ENCODE measurements around the gene PSTPIP1. TPM values are rescaled to one million over a fixed set of nuclear protein-coding genes. Genes with fewer than 3 reads are reported as not detected.
A peak's percentile ranks its signal among the peaks of the same experiment; 100 is the strongest.

PSTPIP1 gene
- total RNA-seq, 4 donors from 2014 or later = 7.7 to 11.8 (median 8.1) TPM

DNA sequence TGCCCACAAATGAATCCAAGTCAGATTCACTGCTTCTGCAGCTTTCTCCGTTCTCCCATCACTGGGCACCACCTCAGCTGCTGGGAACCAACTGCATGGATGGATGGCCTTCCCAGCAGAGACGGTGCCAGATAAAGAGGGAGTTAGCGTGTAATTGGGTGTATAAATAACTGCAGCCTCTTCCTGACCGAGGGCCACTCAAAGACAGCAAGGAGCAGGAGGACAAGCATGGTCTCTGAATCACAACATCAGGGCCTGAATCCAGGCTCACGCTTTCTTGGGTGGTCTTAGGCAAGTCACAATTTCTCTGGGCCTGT is 44.2 kb downstream of the PSTPIP1 start:
- TF ChIP-seq POLR2A (IDR thresholded peaks at IDR 0.05; ENCODE audit: low read depth) (no peak), POLR2AphosphoS5 (IDR thresholded peaks at IDR 0.05) (no peak)
- no peaks in the 10 kb centered on the region for H3K27me3 ChIP-seq
- intact Hi-C loops (cut with DNase I) = no loop called here
- WGBS = 88% methylated on average over 5 of the region's 5 CpGs
- H3K36me3 ChIP-seq = peaks cover 0 to 57% (median 31%) of the 10 kb centered on the region in 4 donors
- DNase-seq (ENCODE audit: extremely low spot score) = no peak
- H3K4me3 ChIP-seq = no peak overlapping the region
- peaks cover 0 to 17% (median 1%) of the 10 kb centered on the region in 4 donors for H3K4me1 ChIP-seq
- no peak overlapping the region for H3K27ac ChIP-seq (replicated peaks in 1 of 4)
- no peaks in the 10 kb centered on the region for H3K9me3 ChIP-seq

DNA sequence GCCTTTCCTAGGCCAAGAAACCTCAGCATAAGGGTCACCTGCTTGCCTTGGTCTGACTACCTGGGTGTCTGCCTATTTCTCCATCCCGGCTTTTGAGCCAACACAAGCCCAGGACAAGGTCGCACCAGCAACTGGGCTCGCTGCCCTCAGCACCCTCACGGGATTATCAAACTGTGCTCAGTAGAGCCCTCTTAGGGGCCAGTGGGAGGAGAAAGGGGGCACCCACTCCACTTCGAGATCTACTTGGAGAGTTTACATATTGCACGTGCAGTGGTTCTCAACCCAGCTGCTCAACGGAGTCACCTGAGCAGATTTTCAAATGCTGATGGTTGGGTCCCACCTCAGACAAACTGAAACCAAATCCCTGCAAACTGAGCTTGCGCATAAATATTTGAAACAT is 44.9 kb downstream of the PSTPIP1 start:
- H3K4me3 ChIP-seq = no peak overlapping the region
- H3K27ac ChIP-seq (replicated peaks in 1 of 4) = no peak overlapping the region
- H3K27me3 ChIP-seq = no peaks in the 10 kb centered on the region
- intact Hi-C loops (cut with DNase I) = no loop called here
- TF ChIP-seq, protein P1, sequence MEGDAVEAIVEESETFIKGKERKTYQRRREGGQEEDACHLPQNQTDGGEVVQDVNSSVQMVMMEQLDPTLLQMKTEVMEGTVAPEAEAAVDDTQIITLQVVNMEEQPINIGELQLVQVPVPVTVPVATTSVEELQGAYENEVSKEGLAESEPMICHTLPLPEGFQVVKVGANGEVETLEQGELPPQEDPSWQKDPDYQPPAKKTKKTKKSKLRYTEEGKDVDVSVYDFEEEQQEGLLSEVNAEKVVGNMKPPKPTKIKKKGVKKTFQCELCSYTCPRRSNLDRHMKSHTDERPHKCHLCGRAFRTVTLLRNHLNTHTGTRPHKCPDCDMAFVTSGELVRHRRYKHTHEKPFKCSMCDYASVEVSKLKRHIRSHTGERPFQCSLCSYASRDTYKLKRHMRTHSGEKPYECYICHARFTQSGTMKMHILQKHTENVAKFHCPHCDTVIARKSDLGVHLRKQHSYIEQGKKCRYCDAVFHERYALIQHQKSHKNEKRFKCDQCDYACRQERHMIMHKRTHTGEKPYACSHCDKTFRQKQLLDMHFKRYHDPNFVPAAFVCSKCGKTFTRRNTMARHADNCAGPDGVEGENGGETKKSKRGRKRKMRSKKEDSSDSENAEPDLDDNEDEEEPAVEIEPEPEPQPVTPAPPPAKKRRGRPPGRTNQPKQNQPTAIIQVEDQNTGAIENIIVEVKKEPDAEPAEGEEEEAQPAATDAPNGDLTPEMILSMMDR (IDR thresholded peaks at IDR 0.05) = no peak
- no peak for TF ChIP-seq EP300 (IDR thresholded peaks at IDR 0.05)
- no peak for TF ChIP-seq POLR2A (IDR thresholded peaks at IDR 0.05; ENCODE audit: low read depth)
- TF ChIP-seq POLR2AphosphoS5 (IDR thresholded peaks at IDR 0.05) = no peak
- 97% methylated on average over 8 of the region's 8 CpGs for WGBS
- DNase-seq (ENCODE audit: extremely low spot score) = no peak
- no peaks in the 10 kb centered on the region for H3K9me3 ChIP-seq
- H3K4me1 ChIP-seq = peaks cover 6 to 22% (median 8%) of the 10 kb centered on the region in 4 donors
- H3K36me3 ChIP-seq = peaks cover 0 to 64% (median 35%) of the 10 kb centered on the region in 4 donors

DNA sequence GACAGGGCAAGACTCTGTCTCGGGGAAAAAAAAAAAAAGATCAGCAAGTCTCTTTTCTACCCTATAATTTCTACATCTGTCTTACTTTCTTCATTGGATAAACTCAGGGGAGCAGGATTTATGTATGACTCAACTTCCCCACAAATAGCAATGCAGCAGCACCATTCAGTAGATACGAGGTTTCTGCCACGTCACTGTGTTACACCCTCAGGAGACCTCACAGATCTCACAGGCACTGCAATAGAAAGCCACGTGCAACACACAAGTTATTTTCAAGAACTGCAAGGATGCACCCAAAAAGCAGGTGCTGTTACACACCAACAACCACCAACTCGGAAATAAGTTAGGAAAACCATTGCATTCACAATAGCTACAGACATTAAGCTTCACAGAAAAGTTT is 45.7 kb downstream of the PSTPIP1 start:
- peak; percentile 74 for DNase-seq (ENCODE audit: extremely low spot score)
- Histone ChIP-seq H3K4me1 (peaks cover 6 to 18% (median 10%) of the 10 kb centered on the region in 4 donors), H3K9me3 (no peaks in the 10 kb centered on the region), H3K27me3 (no peaks in the 10 kb centered on the region), H3K27ac (replicated peaks in 1 of 4) (no peak overlapping the region), H3K4me3 (no peak overlapping the region), H3K36me3 (peaks cover 0 to 72% (median 39%) of the 10 kb centered on the region in 4 donors)
- 92% methylated on average over 5 of the region's 5 CpGs for WGBS
- TF ChIP-seq EP300 (IDR thresholded peaks at IDR 0.05) (no peak), POLR2AphosphoS5 (IDR thresholded peaks at IDR 0.05) (no peak), POLR2A (IDR thresholded peaks at IDR 0.05; ENCODE audit: low read depth) (no peak)
- TF ChIP-seq, protein P1 (IDR thresholded peaks at IDR 0.05) = no peak
- intact Hi-C loops (cut with DNase I) = no loop called here

DNA sequence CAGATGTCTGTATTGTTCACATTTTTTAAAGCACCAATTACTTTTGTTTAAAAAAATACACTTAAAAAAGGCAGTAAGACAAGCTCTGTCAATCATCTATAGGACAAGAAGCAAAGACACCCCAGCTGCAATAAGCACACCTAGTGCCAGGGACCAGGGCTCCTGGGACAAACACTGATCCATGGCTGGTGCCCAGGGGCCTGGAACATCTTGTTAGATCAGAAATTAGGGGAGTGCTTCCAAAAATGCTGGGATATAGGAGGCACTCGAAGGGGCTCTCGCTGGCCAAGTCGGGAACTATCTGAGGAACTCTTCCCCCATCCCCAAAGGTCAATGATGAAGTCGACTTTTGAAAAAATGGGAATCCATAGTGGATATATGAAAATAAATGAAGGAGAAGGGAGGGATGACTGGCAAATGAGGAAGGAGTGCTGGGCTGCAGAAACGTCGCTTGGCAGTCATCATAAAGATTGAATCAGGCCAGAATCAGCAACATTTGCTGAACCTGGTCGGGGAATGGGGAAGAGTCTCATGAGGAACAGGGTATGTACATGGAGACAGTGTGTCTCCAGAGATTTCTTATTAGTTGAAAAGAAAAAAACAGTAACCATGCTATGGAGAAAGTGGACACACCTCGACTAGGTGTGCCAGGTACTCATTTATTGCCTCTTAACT is 47.5 kb downstream of the PSTPIP1 start:
- intact Hi-C loops (cut with DNase I) = no loop called here

More for the DNA sequence above, 47.5 kb downstream of the PSTPIP1 start:
- Histone ChIP-seq H3K4me1 (peaks cover 6 to 16% (median 10%) of the 10 kb centered on the region in 4 donors), H3K27me3 (no peaks in the 10 kb centered on the region), H3K9me3 (no peaks in the 10 kb centered on the region), H3K36me3 (peaks cover 0 to 69% (median 46%) of the 10 kb centered on the region in 4 donors), H3K4me3 (no peak overlapping the region), H3K27ac (replicated peaks in 1 of 4) (no peak overlapping the region)
- DNase-seq (ENCODE audit: extremely low spot score) = peak; percentile 78
- WGBS = 84% methylated on average over 8 of the region's 8 CpGs
- no peak for TF ChIP-seq EP300 (IDR thresholded peaks at IDR 0.05)
- no peak for TF ChIP-seq POLR2AphosphoS5 (IDR thresholded peaks at IDR 0.05)
- TF ChIP-seq POLR2A (IDR thresholded peaks at IDR 0.05; ENCODE audit: low read depth) = no peak
- TF ChIP-seq, protein P1 (IDR thresholded peaks at IDR 0.05) = no peak
